GM12875 (cell line): ENCODE results near the gene POLR2M.

Source experiments
- H3K4me3 ChIP-seq: one replicate; pipeline ENCODE4 v1.5.1; 2011; ENCODE audit warnings: low read depth, low read length, control low read depth
- CTCF ChIP-seq: IDR thresholded peaks from 2 replicates; pipeline ENCODE4 v1.5.1; 2011; ENCODE audit warnings: low read depth, mild to moderate bottlenecking, control low read depth, inconsistent platforms, low read length, moderate library complexity, borderline replicate concordance; ENCODE audit not compliant: insufficient read depth

Gene POLR2M

GRCh38 chr15:57762302-57762701 lies 55.8 kb downstream of the POLR2M start:
- peak; percentile 21; the same call in 1 of the 2 replicates for TF ChIP-seq CTCF
- H3K4me3 ChIP-seq = no peak overlapping the region

DNA sequence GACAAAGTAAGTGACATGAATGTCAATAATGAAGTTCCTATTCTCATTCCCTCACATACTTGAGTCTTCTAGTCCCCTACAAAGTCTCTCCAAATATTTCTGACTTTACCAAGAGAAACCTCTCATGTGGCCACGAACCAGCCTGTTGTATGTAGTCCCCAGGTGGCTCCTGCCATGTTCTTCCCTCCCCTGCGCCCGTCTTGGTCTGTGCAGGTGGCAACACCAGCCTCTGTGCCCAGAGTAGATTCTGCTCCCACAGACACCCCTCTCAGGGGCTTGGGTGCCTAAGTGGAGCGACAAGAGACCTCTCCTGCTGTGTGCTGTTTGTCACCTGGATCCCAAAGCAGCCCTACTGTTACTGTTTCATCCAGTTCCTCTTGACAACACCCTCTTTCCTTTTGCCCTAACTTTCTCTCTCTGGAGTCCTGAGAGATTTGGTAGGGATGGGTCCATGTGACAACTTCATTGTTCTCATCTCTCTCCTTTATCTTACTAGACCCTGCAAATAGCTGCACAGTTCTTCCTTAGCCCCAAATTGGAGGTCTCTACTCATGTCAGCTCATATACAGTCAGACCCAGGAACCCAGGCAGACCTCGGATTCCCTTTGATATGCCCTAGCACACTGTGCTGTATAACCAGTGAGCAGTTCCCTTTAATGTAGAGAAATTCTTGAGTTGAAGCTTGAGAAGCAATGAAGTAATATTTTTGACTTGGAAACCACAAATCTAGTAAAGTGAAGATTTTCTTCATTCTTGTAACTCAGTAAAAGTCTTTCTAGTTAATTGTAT lies 56.9 kb downstream of the POLR2M start:
- TF ChIP-seq CTCF = no peak
- H3K4me3 ChIP-seq = no peak overlapping the region
